CD4-positive, alpha-beta memory T cell (primary cell): ENCODE results near the gene GPATCH3. TPM values are rescaled to one million over a fixed set of nuclear protein-coding genes. Genes with fewer than 3 reads are reported as not detected.
"Not testable (repeated sequence)": the region's sequence is repeated elsewhere in the genome, so short reads cannot be mapped to it uniquely, and the experiment has no call there.

Experiments used
- CTCF ChIA-PET: fragments of 350-600 bp; sonication (Branson Sonifier 250); formaldehyde crosslinking; loops from one replicate; lab custom pipeline; 2021; ENCODE audit warnings: inconsistent platforms; ENCODE audit not compliant: partially characterized antibody; lab: Charles Lee
- POLR2A ChIA-PET: fragments of 350-600 bp; sonication (Branson Sonifier 250); formaldehyde crosslinking; loops from one replicate; lab custom pipeline; 2021; ENCODE audit not compliant: partially characterized antibody; lab: Charles Lee
- DNase-seq, 5 donors: peaks; one replicate each; pipeline versions ENCODE4 v3.0.0 to v3.0.0-alpha.2; 2020 to 2022; ENCODE audit warnings: mixed read lengths in 1 of 5
- H3K27ac ChIP-seq: one replicate; pipeline ENCODE4 v1.7.0; 2013; ENCODE audit warnings: low read depth, low read length
- H3K27me3 ChIP-seq: 2 replicates; pipeline ENCODE4 v1.7.0; 2013; ENCODE audit warnings: mild to moderate bottlenecking, low read length, moderate library complexity; ENCODE audit not compliant: insufficient read depth
- H3K36me3 ChIP-seq: 2 replicates; pipeline ENCODE4 v1.7.0; 2013; ENCODE audit warnings: mild to moderate bottlenecking, low read length, moderate library complexity; ENCODE audit not compliant: insufficient read depth
- H3K4me1 ChIP-seq: 2 replicates; pipeline ENCODE4 v1.7.0; 2013; ENCODE audit warnings: mild to moderate bottlenecking, low read length, moderate library complexity; ENCODE audit not compliant: insufficient read depth
- H3K4me3 ChIP-seq, 2 donors: one replicate each; pipeline ENCODE4 v1.7.0; 2013; ENCODE audit warnings: low read length in 2 of 2, mild to moderate bottlenecking in 1 of 2
- H3K9me3 ChIP-seq, 2 donors: one replicate each; pipeline ENCODE4 v1.7.0; 2013; ENCODE audit warnings: low read length in 2 of 2, control low read depth in 1 of 2; ENCODE audit not compliant: control insufficient read depth in 1 of 2
- H3K27ac Mint-ChIP-seq, 7 donors: one replicate each; pipeline ENCODE4 v1.8.0; 2020 to 2021; ENCODE audit warnings: mixed read lengths in 7 of 7, mild to moderate bottlenecking in 6 of 7, inconsistent platforms in 3 of 7, moderate library complexity in 3 of 7
- H3K27me3 Mint-ChIP-seq, 2 donors: one replicate each; pipeline ENCODE4 v1.8.0; 2020 to 2021; ENCODE audit warnings: mixed read lengths in 2 of 2
- H3K36me3 Mint-ChIP-seq, 2 donors: one replicate each; pipeline ENCODE4 v1.8.0; 2020 to 2021; ENCODE audit warnings: mixed read lengths in 2 of 2, inconsistent platforms in 1 of 2, mild to moderate bottlenecking in 1 of 2
- H3K4me1 Mint-ChIP-seq, 4 donors: one replicate each; pipeline ENCODE4 v1.8.0; 2020 to 2021; ENCODE audit warnings: mixed read lengths in 4 of 4, mild to moderate bottlenecking in 1 of 4
- H3K4me3 Mint-ChIP-seq, 8 donors: one replicate each; pipeline ENCODE4 v1.8.0; 2020 to 2021; ENCODE audit warnings: mixed read lengths in 8 of 8, mild to moderate bottlenecking in 7 of 8, moderate library complexity in 6 of 8, inconsistent platforms in 3 of 8
- H3K9me3 Mint-ChIP-seq, 8 donors: one replicate each; pipeline ENCODE4 v1.8.0; 2020 to 2021; ENCODE audit warnings: mixed read lengths in 8 of 8, mild to moderate bottlenecking in 5 of 8, inconsistent platforms in 3 of 8, moderate library complexity in 1 of 8
- intact Hi-C: fragments of 100-400 bp; cut with micrococcal nuclease; formaldehyde crosslinking; loops from one replicate; pipeline ENCODE4 v1.15.1; 2023
- polyA plus RNA-seq, 2 donors: library from polyadenylated mRNA; unstranded; fragments of 300-500 nt; fragmentation: Illumina TruSeq; gene quantifications; one replicate each; pipeline ENCODE4 v1.2.3, GENCODE V29; 2021
- total RNA-seq, 2 experiments: library from RNA; stranded (reverse); gene quantifications; one replicate each; pipeline ENCODE4 v1.2.3, GENCODE V29; 2021

GPATCH3 gene
- 10 to 100 TPM; 25.0 to 26.7 TPM for total RNA-seq
- 10 to 100 TPM; 11.4 to 13.4 TPM for polyA plus RNA-seq

GRCh38 chr1:26900001-26900814 is at the start of gene GPATCH3:
Gene GPATCH3 (minus strand): TSS chr1:26900467. CDS start chr1:26900442, 25 bp downstream.
- ChIA-PET CTCF (interaction anchor here (1.1 to 2.0 kb wide), 9 partner anchors 10 to 101 kb away, joined by 3 to 14 read pairs (median 5); partner anchors contain the start of gene GPN2), POLR2A (interaction anchor here (0.5 to 3.7 kb wide), 27 partner anchors 9 to 968 kb away, joined by 3 to 114 read pairs (median 4); partner anchors contain the start of genes CEP85, FAM76A, GPN2 and HMGN2)
- Mint-ChIP-seq H3K27ac (peak within 1 kb of the TSS; percentile 92 to 100 (median 98)), H3K4me3 (peak within 1 kb of the TSS; percentile 87 to 100 (median 96)), H3K9me3 (no peaks in the 10 kb centered on the region), H3K27me3 (no peaks in the 10 kb centered on the region), H3K36me3 (peaks cover 11 to 35% of the 10 kb centered on the region in 2 donors), H3K4me1 (peaks cover 21 to 48% (median 26%) of the 10 kb centered on the region in 4 donors)
- H3K27ac ChIP-seq, result peak within 1 kb of the TSS; percentile 90
- H3K4me3 ChIP-seq, result peak within 1 kb of the TSS; percentile 86 to 93
- H3K36me3 ChIP-seq, result peaks cover 19% of the 10 kb centered on the region
- H3K4me1 ChIP-seq, result peaks cover 25% of the 10 kb centered on the region
- H3K27me3 ChIP-seq, result no peaks in the 10 kb centered on the region
- intact Hi-C loops, result loop anchor here (1.0 kb wide), 2 partner anchors 10 to 21 kb away; partner anchors contain the start of genes GPN2 and NUDC
- H3K9me3 ChIP-seq, result no peaks in the 10 kb centered on the region
- peak; percentile 87 to 89 (median 88) for DNase-seq

- H3K4me3 Mint-ChIP-seq, result no peak overlapping the region
- CTCF ChIA-PET, result no interaction called here
- H3K36me3 Mint-ChIP-seq, result peaks cover 22 to 38% of the 10 kb centered on the region in 2 donors
- H3K4me1 Mint-ChIP-seq, result no peaks in the 10 kb centered on the region
- H3K27ac Mint-ChIP-seq, result no peak overlapping the region
- no peaks in the 10 kb centered on the region for H3K27me3 Mint-ChIP-seq
- Histone ChIP-seq H3K4me1 (no peaks in the 10 kb centered on the region), H3K27me3 (no peaks in the 10 kb centered on the region), H3K36me3 (peaks cover 12% of the 10 kb centered on the region), H3K9me3 (no peaks in the 10 kb centered on the region), H3K4me3 (no peak overlapping the region), H3K27ac (no peak overlapping the region)
- intact Hi-C loops, result no loop called here
- POLR2A ChIA-PET, result interaction anchor here (0.8 kb wide), 1 partner anchor 9 kb away, joined by 3 read pairs; no protein-coding TSS in a partner anchor
- no peaks in the 10 kb centered on the region for H3K9me3 Mint-ChIP-seq
- no peak for DNase-seq
Measured at GRCh38 chr1:26949926-26950319, 49.7 kb upstream of the GPATCH3 start.

GRCh38 chr1:26949266-26949925 is 49.1 kb upstream of the GPATCH3 start:
- no peaks in the 10 kb centered on the region for H3K27me3 Mint-ChIP-seq
- H3K36me3 Mint-ChIP-seq, result peaks cover 23 to 41% of the 10 kb centered on the region in 2 donors
- DNase-seq, result no peak
- intact Hi-C loops, result no loop called here
- no peaks in the 10 kb centered on the region for H3K9me3 Mint-ChIP-seq
- no peaks in the 10 kb centered on the region for H3K4me1 Mint-ChIP-seq
- Histone ChIP-seq H3K27me3 (no peaks in the 10 kb centered on the region), H3K4me1 (no peaks in the 10 kb centered on the region), H3K27ac (no peak overlapping the region), H3K36me3 (peaks cover 13% of the 10 kb centered on the region), H3K9me3 (no peaks in the 10 kb centered on the region), H3K4me3 (no peak overlapping the region)
- H3K27ac Mint-ChIP-seq, result peak overlapping the region in 2 of 7 donors; percentile 3 to 52
- no peak overlapping the region for H3K4me3 Mint-ChIP-seq
- ChIA-PET CTCF (no interaction called here), POLR2A (interaction anchor here (0.8 kb wide), 1 partner anchor 9 kb away, joined by 3 read pairs; no protein-coding TSS in a partner anchor)

GRCh38 chr1:26948725-26949057 is 48.4 kb upstream of the GPATCH3 start:
- H3K4me1 Mint-ChIP-seq, H3K4me3 Mint-ChIP-seq, H3K4me3 ChIP-seq, H3K27me3 ChIP-seq, H3K9me3 ChIP-seq, H3K4me1 ChIP-seq, H3K27me3 Mint-ChIP-seq, DNase-seq, intact Hi-C loops, CTCF ChIA-PET, H3K9me3 Mint-ChIP-seq, H3K27ac Mint-ChIP-seq, H3K27ac ChIP-seq: not testable (repeated sequence)
- POLR2A ChIA-PET, result interaction anchor here (1.2 kb wide), 1 partner anchor 49 kb away, joined by 3 read pairs; the partner anchor contains the start of gene GPATCH3
- peaks cover 23 to 39% of the 10 kb centered on the region in 2 donors for H3K36me3 Mint-ChIP-seq
- H3K36me3 ChIP-seq, result peaks cover 14% of the 10 kb centered on the region

- no peak for DNase-seq
- CTCF ChIA-PET, result no interaction called here
- POLR2A ChIA-PET, result no interaction called here
Measured at GRCh38 chr1:26946270-26946669, 46.0 kb upstream of the GPATCH3 start.

GRCh38 chr1:26945728-26946127 is 45.5 kb upstream of the GPATCH3 start:
- Mint-ChIP-seq H3K36me3 (peaks cover 30 to 50% of the 10 kb centered on the region in 2 donors), H3K27me3 (no peaks in the 10 kb centered on the region), H3K27ac (no peak overlapping the region), H3K4me3 (no peak overlapping the region), H3K4me1 (no peaks in the 10 kb centered on the region), H3K9me3 (no peaks in the 10 kb centered on the region)
- no peaks in the 10 kb centered on the region for H3K4me1 ChIP-seq
- intact Hi-C loops, result no loop called here
- CTCF ChIA-PET, result no interaction called here
- no peak for DNase-seq
- peaks cover 41% of the 10 kb centered on the region for H3K36me3 ChIP-seq
- H3K4me3 ChIP-seq, result no peak overlapping the region
- no peaks in the 10 kb centered on the region for H3K27me3 ChIP-seq
- POLR2A ChIA-PET, result no interaction called here
- H3K27ac ChIP-seq, result no peak overlapping the region
- no peaks in the 10 kb centered on the region for H3K9me3 ChIP-seq

More at GRCh38 chr1:26946270-26946669, 46.0 kb upstream of the GPATCH3 start:
- H3K4me3 ChIP-seq, result no peak overlapping the region
- peaks cover 32 to 48% of the 10 kb centered on the region in 2 donors for H3K36me3 Mint-ChIP-seq
- no peaks in the 10 kb centered on the region for H3K9me3 ChIP-seq
- intact Hi-C loops, result no loop called here
- no peaks in the 10 kb centered on the region for H3K4me1 Mint-ChIP-seq
- H3K4me3 Mint-ChIP-seq, result no peak overlapping the region
- H3K4me1 ChIP-seq, result no peaks in the 10 kb centered on the region
- H3K9me3 Mint-ChIP-seq, result no peaks in the 10 kb centered on the region
- H3K27me3 Mint-ChIP-seq, result no peaks in the 10 kb centered on the region
- H3K27me3 ChIP-seq, result no peaks in the 10 kb centered on the region
- no peak overlapping the region for H3K27ac Mint-ChIP-seq
- H3K27ac ChIP-seq, result no peak overlapping the region
- peaks cover 38% of the 10 kb centered on the region for H3K36me3 ChIP-seq

GRCh38 chr1:26945138-26945537 is 44.9 kb upstream of the GPATCH3 start:
- Histone ChIP-seq H3K4me3 (no peak overlapping the region), H3K9me3 (no peaks in the 10 kb centered on the region), H3K36me3 (peaks cover 41% of the 10 kb centered on the region), H3K27me3 (no peaks in the 10 kb centered on the region), H3K4me1 (no peaks in the 10 kb centered on the region), H3K27ac (no peak overlapping the region)
- H3K4me1 Mint-ChIP-seq, result no peaks in the 10 kb centered on the region
- intact Hi-C loops, result no loop called here
- POLR2A ChIA-PET, result no interaction called here
- H3K27ac Mint-ChIP-seq, result no peak overlapping the region
- no peaks in the 10 kb centered on the region for H3K9me3 Mint-ChIP-seq
- no peak for DNase-seq
- H3K4me3 Mint-ChIP-seq, result no peak overlapping the region
- no peaks in the 10 kb centered on the region for H3K27me3 Mint-ChIP-seq
- CTCF ChIA-PET, result no interaction called here
- peaks cover 27 to 50% of the 10 kb centered on the region in 2 donors for H3K36me3 Mint-ChIP-seq
